22Rv1 (cell line): ENCODE data around the gene GPRIN1.

Experiments
- CTCF ChIP-seq: fragments of 450-650 bp; IDR thresholded peaks from 2 replicates; pipeline ENCODE4 v1.5.1; 2017; ENCODE audit warnings: mild to moderate bottlenecking
- ZFX ChIP-seq: fragments of 450-650 bp; IDR thresholded peaks from 2 replicates; pipeline ENCODE4 v1.6.1; 2017; ENCODE audit warnings: antibody characterized with exemption, borderline replicate concordance

GRCh38 chr5:176646049-176646706, 36.2 kb upstream of the GPRIN1 start:
- no peak for TF ChIP-seq CTCF
- no peak for TF ChIP-seq ZFX
